GM19328 (cell line): ENCODE data around the gene FBXL7.

ENCODE experiments used
- ATAC-seq: cut with Tn5 transposase; IDR thresholded peaks from one replicate; pipeline ENCODE4 v1.9.1; 2021; ENCODE audit warnings: mild to moderate bottlenecking, moderate library complexity; ENCODE audit not compliant: unreplicated experiment

FBXL7 gene

GRCh38 chr5:15499528-15500324 is at the start of gene FBXL7:
FBXL7 (plus strand) TSS chr5:15500180.
- ATAC-seq, result no peak

- no peak for ATAC-seq
Observed at GRCh38 chr5:15450473-15450872, 49.5 kb upstream of the FBXL7 start.

GRCh38 chr5:15450949-15451348 is 49.0 kb upstream of the FBXL7 start:
- ATAC-seq, result no peak

GRCh38 chr5:15452030-15452429 is 48.0 kb upstream of the FBXL7 start:
- ATAC-seq, result no peak

- no peak for ATAC-seq
Observed at GRCh38 chr5:15452781-15453180, 47.2 kb upstream of the FBXL7 start.

- no peak for ATAC-seq
Observed at GRCh38 chr5:15459200-15459599, 40.8 kb upstream of the FBXL7 start.

GRCh38 chr5:15463231-15463980 is 36.6 kb upstream of the FBXL7 start:
- no peak for ATAC-seq

- no peak for ATAC-seq
Observed at GRCh38 chr5:15472116-15472515, 27.9 kb upstream of the FBXL7 start.

GRCh38 chr5:15474143-15474719 is 25.7 kb upstream of the FBXL7 start:
- no peak for ATAC-seq

GRCh38 chr5:15475367-15475766 is 24.6 kb upstream of the FBXL7 start:
- no peak for ATAC-seq

- ATAC-seq, result no peak
Observed at GRCh38 chr5:15476977-15477376, 23.0 kb upstream of the FBXL7 start.

GRCh38 chr5:15480436-15480835 is 19.5 kb upstream of the FBXL7 start:
- ATAC-seq, result no peak

GRCh38 chr5:15483351-15484097 is 16.5 kb upstream of the FBXL7 start:
- ATAC-seq, result no peak

- ATAC-seq, result no peak
Observed at GRCh38 chr5:15487228-15487627, 12.8 kb upstream of the FBXL7 start.

GRCh38 chr5:15489571-15490235 is 10.3 kb upstream of the FBXL7 start:
- ATAC-seq, result no peak

- ATAC-seq, result no peak
Observed at GRCh38 chr5:15492545-15492944, 7.4 kb upstream of the FBXL7 start.

GRCh38 chr5:15493501-15493900 is 6.5 kb upstream of the FBXL7 start:
- no peak for ATAC-seq

GRCh38 chr5:15495026-15495425 is 5.0 kb upstream of the FBXL7 start:
- no peak for ATAC-seq

- ATAC-seq, result no peak
Observed at GRCh38 chr5:15496886-15497285, 3.1 kb upstream of the FBXL7 start.

- ATAC-seq, result no peak
Observed at GRCh38 chr5:15500325-15501001, 483 bp downstream of the FBXL7 start.
